Activated naive CD4-positive, alpha-beta T cell treated with anti-CD3 and anti-CD28 coated beads, Interleukin-2, amount 50 U/mL, for 24 hours (primary cell): Measurements from ENCODE around the gene SPARC.

Source experiments
- H3K27ac Mint-ChIP-seq: one replicate; pipeline ENCODE4 v1.8.0; 2021; ENCODE audit warnings: mild to moderate bottlenecking, mixed read lengths
- H3K27me3 Mint-ChIP-seq: one replicate; pipeline ENCODE4 v1.8.0; 2021; ENCODE audit warnings: mixed read lengths
- H3K36me3 Mint-ChIP-seq: one replicate; pipeline ENCODE4 v1.8.0; 2021; ENCODE audit warnings: mixed read lengths
- H3K4me1 Mint-ChIP-seq: one replicate; pipeline ENCODE4 v1.8.0; 2021; ENCODE audit warnings: mixed read lengths
- H3K4me3 Mint-ChIP-seq: one replicate; pipeline ENCODE4 v1.8.0; 2021; ENCODE audit warnings: mild to moderate bottlenecking, mixed read lengths
- H3K9me3 Mint-ChIP-seq: one replicate; pipeline ENCODE4 v1.8.0; 2021; ENCODE audit warnings: mixed read lengths

The SPARC gene

DNA sequence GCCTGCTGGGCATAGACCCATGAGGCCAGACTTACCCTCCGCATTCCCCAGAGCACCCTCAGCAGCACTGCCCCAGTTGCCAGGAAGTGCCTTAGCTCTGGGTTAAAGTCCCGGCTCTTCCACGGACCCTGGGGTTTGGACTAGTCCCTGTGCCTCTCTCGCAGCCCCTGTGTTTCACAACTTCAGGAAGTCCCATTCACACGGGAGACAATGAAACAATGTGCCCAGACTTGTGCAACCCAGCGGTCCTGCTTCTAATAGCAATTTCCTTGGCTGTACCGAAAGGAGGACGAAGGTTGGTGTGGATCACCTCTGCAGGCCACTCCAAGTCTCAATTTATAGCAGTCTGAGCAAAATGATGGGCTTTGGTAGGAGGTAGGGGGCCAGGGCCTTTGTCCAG, 53.8 kb downstream of the SPARC start:
- Mint-ChIP-seq H3K9me3 (no peaks in the 10 kb centered on the region), H3K27ac (no peak overlapping the region), H3K36me3 (no peaks in the 10 kb centered on the region), H3K4me1 (no peaks in the 10 kb centered on the region), H3K4me3 (no peak overlapping the region), H3K27me3 (peaks cover 3% of the 10 kb centered on the region)

DNA sequence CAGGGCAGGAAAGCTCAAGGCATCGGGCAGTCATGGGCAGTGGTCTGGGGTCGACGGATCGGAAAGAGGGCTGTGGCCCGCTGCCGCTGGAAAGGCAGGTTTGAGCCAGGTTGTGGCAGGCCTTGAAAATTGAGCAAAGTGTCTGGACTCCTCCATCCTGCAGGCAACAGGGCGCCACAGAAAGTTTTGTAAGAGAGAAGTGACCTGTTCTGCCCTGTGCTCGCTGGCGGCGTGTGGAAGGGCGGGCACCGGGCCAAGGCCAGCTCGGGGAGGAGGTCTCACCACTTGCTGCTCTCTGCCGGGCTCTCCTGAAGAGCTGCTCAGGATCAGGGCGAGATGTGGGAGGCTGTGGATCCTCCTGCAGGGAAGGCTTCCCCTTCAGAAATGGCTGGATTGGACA, 54.2 kb downstream of the SPARC start:
- Mint-ChIP-seq H3K4me3 (no peak overlapping the region), H3K36me3 (no peaks in the 10 kb centered on the region), H3K27me3 (peaks cover 3% of the 10 kb centered on the region), H3K9me3 (no peaks in the 10 kb centered on the region), H3K4me1 (no peaks in the 10 kb centered on the region), H3K27ac (no peak overlapping the region)

DNA sequence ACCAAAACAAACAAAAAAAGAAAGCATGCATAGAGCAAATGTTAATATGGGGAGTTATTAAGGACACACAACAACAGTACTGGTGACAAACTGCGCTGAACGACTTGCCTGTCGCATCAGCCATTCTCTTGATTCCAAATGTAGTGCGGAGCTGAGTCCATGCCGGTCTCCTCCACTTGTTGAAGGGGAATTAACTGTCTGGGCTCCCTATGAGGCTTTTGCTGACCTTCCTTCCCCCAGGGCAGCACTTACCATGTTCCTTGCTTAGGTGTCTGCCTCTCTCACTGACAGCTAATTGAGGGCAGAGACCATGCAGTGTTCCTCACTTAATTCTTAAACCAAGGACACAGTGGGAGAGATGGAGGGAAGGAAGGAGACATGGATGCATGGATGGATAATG, 54.8 kb downstream of the SPARC start:
- Mint-ChIP-seq H3K4me1 (no peaks in the 10 kb centered on the region), H3K4me3 (no peak overlapping the region), H3K27me3 (peaks cover 3% of the 10 kb centered on the region), H3K27ac (no peak overlapping the region), H3K36me3 (no peaks in the 10 kb centered on the region), H3K9me3 (no peaks in the 10 kb centered on the region)

DNA sequence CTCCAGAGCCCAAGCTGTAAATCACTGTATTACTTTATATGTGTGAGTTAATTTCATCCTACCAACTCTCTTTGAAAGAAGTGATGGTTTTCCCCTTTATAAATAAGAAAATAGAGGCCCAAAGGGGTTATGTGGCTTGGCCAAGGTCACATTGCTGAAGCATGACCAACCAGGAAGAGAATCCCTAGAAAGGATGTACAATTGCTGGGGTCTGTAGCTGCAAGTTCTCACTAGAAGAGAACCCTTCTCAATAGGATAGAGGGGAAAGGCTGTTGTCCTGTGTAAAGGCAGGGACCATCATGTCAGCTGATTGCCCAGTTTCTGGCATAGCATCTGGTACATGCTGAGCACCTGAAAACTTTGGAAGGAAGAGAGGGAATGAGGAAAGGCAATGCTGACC, 56.6 kb downstream of the SPARC start:
- Mint-ChIP-seq H3K36me3 (no peaks in the 10 kb centered on the region), H3K4me1 (no peaks in the 10 kb centered on the region), H3K27me3 (peaks cover 3% of the 10 kb centered on the region), H3K9me3 (no peaks in the 10 kb centered on the region), H3K4me3 (no peak overlapping the region), H3K27ac (no peak overlapping the region)

DNA sequence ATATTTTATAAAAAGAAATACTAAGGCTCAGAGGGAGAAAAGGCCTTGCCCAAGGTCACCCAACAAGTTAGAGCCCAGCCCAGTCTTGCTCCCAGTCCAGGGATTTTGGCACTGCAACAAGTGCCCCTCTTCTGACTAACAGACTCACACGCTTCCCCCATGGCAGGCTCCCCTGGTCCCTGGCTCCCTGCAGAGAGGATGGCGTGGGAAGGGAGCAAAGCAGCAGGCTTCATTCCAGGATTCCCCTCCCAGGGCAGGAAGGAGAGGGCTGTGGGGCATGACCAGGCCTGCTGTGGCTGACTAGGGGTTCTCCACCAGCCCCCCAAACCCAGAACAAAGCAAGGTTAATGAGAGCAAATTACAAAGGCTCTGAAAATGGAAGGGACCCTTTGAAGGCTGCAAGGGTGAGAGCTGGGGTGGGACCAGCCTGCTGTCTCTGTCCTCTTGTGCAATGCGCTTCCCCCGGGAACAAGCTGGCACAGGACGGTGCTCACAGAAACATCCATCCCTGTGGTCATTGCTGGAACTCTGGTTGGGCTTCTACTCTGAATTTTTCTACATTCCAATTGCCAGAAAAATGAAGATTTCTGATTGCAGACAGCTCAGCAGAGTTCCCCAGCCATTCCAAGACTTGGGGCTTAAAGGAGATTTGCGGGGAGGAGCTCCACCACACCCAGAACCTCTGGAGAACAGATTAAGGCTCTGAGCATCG, 58.4 kb downstream of the SPARC start:
- no peaks in the 10 kb centered on the region for H3K9me3 Mint-ChIP-seq
- peaks cover 3% of the 10 kb centered on the region for H3K27me3 Mint-ChIP-seq
- H3K36me3 Mint-ChIP-seq = no peaks in the 10 kb centered on the region
- H3K4me3 Mint-ChIP-seq = no peak overlapping the region
- H3K27ac Mint-ChIP-seq = no peak overlapping the region
- no peaks in the 10 kb centered on the region for H3K4me1 Mint-ChIP-seq

DNA sequence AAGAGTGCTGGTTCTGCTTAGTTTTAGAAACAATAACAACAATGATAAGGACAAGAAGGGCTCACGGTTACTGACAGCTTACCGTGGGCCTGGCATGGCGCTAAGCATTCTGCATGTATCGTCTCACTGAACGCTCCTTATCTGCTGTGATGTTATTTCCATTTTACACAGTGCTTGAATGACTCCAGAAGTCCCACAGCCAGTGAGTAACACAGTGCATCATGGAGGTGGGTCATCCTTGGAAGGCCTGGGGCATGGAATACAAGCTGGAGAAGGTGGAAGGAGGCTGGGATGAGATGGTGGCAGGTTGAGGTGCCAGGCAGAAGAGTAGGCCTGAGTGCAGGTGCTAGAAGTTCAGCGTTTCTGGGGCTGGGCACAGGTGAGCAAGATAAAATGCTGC, 59.1 kb downstream of the SPARC start:
- no peaks in the 10 kb centered on the region for H3K9me3 Mint-ChIP-seq
- no peak overlapping the region for H3K4me3 Mint-ChIP-seq
- H3K4me1 Mint-ChIP-seq = no peaks in the 10 kb centered on the region
- peaks cover 3% of the 10 kb centered on the region for H3K27me3 Mint-ChIP-seq
- H3K27ac Mint-ChIP-seq = peak overlapping the region; percentile 68
- no peaks in the 10 kb centered on the region for H3K36me3 Mint-ChIP-seq

DNA sequence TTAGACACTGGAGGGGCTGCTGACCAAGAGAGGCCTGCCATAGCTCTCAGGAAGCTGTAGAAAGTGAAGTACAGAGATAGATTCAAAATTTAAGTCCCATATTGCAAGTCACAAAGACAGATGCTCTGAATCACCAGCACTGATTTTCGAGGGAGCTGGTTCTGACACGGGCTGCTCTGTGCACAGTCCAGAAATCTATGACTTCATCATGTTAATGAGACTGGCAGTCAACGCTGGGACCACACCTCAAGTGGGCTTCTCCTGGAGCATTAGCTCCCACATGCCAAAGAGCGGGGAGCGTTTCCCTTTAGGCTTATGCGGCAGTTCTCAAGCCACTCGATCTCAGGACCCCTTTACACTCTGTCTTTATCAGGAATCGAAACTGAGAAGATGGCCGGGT, 61.4 kb downstream of the SPARC start:
- no peak overlapping the region for H3K27ac Mint-ChIP-seq
- H3K4me3 Mint-ChIP-seq = no peak overlapping the region
- no peaks in the 10 kb centered on the region for H3K9me3 Mint-ChIP-seq
- H3K27me3 Mint-ChIP-seq = no peaks in the 10 kb centered on the region
- H3K4me1 Mint-ChIP-seq = no peaks in the 10 kb centered on the region
- H3K36me3 Mint-ChIP-seq = no peaks in the 10 kb centered on the region

DNA sequence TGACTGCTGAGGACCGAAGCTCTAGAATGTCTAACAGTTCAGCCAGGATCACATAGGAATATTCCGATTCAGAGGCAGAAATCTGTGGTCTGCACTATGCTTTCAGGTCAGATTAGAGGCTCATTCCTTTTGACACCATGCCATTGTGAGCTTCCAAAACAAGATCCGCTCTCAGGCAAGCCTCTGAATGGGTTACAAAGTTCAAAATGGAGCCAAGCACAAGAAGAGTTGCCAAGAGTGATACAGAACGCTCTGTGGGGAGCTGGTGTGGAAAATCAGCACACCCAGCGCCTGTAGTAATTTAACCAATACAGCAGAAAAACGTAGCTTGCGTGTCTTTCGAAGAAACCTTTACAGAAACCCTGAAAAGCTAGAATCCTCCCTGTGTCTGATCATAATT, 62.2 kb downstream of the SPARC start:
- H3K9me3 Mint-ChIP-seq = no peaks in the 10 kb centered on the region
- no peaks in the 10 kb centered on the region for H3K27me3 Mint-ChIP-seq
- no peak overlapping the region for H3K4me3 Mint-ChIP-seq
- no peak overlapping the region for H3K27ac Mint-ChIP-seq
- no peaks in the 10 kb centered on the region for H3K4me1 Mint-ChIP-seq
- H3K36me3 Mint-ChIP-seq = no peaks in the 10 kb centered on the region

DNA sequence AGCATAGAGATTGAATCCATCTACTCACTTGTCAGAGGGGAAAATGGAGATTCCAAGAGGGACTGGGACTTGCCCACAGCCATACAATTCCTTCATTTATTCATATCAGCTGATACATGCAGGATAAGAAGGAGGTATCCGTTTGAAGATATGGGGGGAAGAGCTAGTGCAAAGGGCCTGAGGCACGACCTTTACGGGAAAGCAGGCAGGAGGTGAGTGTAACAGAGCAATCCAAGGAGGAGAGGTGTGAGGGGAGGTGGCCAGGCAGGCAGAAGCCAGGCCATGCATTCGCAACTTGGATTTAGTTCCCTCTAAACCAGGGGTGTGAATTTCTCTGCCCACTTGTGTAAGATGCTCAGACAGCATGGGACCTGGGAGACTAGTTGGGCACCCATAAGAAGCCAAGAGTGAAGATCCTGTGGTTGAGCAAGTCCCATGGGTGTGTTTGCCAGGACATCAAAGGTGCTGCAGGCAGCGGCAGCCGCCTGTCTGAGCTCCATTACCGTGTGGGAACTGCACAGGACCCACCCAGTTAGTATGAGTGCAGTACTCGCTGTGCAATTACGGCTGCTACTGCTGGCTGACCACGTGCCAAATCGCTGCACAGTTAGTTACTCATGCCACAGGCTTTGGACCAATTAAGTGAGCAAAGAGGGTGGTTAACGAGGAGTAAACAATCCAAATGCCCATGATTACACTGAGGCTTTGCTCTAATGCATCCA, 64.2 kb downstream of the SPARC start:
- Mint-ChIP-seq H3K9me3 (no peaks in the 10 kb centered on the region), H3K36me3 (no peaks in the 10 kb centered on the region), H3K4me3 (no peak overlapping the region), H3K27me3 (no peaks in the 10 kb centered on the region), H3K4me1 (no peaks in the 10 kb centered on the region), H3K27ac (no peak overlapping the region)

DNA sequence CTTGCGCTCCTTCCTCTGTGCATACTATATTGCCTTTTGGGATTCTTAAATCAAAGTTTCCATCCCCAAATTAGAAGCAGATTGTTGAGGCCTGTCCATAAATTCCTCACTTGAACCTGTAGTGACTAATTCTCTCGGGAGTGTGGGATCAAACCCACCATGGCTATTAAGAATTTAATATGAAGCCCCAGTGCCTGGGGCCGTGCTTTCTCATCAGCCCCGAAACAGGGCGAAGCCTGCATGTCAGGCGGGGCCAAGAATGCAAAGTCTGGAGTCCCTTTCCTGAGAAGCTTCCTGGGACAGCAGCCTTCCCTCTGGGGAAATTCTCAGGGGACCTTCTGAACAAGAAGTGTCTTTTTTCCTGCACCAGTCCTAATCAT, 66.3 kb downstream of the SPARC start:
- H3K27ac Mint-ChIP-seq = no peak overlapping the region
- no peak overlapping the region for H3K4me3 Mint-ChIP-seq
- peaks cover 13% of the 10 kb centered on the region for H3K4me1 Mint-ChIP-seq
- no peaks in the 10 kb centered on the region for H3K27me3 Mint-ChIP-seq
- no peaks in the 10 kb centered on the region for H3K36me3 Mint-ChIP-seq
- H3K9me3 Mint-ChIP-seq = no peaks in the 10 kb centered on the region

DNA sequence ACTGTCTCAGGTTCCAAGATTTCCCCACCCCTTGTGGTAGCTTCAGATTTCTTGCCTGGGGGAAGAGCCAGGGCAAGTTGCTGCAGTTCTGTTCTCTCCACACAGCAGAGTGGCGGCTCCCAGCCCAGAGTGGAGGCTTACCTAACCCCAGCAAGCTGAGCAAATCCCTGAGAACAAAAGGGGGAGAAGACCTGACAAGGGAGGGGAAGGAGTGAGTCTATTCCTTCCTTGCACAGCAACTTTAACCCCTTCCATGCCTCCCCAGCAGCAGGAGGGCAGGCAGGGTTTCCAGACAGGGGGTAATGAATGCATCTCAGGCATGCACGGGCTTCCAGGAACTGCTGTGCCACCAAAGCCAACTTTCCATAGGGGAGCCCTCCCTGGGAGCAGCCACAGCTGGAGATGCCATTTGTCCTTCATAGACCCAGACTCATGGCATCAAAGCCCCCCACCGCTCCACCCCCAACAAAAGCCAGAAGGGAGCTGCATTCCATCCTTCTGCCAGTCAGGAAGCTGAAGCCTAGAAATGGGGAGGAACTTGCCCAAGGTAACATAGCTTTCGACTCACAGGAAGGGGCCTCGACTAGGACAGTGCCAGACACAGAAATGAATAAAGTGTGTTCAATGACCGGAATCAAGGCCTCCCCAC, 66.8 kb downstream of the SPARC start:
- H3K27me3 Mint-ChIP-seq = no peaks in the 10 kb centered on the region
- no peak overlapping the region for H3K27ac Mint-ChIP-seq
- H3K4me3 Mint-ChIP-seq = no peak overlapping the region
- peaks cover 18% of the 10 kb centered on the region for H3K4me1 Mint-ChIP-seq
- H3K36me3 Mint-ChIP-seq = no peaks in the 10 kb centered on the region
- H3K9me3 Mint-ChIP-seq = no peaks in the 10 kb centered on the region

DNA sequence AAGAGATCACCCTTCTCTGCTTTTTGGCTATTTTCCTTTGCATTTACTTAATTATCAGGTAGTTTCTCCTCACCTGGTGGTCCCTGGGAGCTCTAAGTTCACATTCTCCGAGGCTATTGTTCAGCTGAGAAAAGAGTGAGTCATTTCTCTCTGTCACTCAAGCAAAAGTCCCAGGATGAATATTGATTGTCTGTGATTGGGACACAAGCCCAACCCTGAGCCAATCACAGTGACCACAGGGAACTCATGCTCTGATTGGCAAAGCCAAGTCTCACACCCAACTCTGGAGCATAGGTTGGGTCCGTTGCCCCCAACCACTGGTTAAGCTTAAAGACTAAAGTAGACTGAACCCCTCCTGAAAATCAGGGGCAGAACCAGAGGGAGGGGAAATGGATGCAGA, 67.8 kb downstream of the SPARC start:
- Mint-ChIP-seq H3K27me3 (no peaks in the 10 kb centered on the region), H3K36me3 (no peaks in the 10 kb centered on the region), H3K4me1 (peaks cover 28% of the 10 kb centered on the region), H3K4me3 (no peak overlapping the region), H3K27ac (no peak overlapping the region), H3K9me3 (no peaks in the 10 kb centered on the region)

DNA sequence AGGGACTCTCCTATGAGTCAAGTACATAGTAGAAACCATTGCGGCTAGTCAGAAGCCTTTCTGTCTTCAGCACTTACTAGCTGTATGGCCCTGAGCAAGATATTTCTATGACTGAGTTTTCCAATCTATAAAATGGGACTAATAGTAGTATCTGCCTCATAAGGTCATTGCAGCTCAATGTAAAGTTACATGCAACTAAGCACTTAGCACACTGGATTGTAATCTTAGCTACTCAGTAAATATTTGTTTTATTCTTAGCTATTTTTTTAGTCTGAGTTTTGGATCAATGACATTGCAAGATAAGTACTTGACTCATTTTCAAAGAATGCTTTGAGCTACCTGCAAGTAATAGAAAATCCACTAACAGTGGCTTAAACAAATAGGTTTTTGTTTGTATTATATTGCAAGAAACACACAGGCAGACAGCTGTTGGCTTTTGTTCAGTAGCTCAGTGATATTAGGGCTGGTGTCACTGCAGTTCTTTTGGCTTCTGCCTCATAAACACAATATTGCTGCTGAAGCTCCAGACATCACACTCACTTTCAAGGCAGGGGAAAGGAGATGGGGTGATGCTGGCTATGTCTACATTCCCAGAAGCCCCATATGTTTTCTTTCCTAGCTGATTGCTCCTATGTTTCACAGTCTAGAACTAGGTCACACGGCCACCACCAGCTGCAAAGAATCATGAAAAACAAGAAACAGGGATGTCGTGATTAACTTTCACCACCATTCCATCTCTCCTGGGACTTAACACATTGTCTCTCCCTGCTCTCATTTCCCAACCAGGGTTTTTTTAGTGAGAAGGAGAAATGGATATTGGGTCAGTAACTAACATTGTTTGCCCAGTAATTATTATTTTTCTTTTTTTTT, 68.6 kb downstream of the SPARC start:
- Mint-ChIP-seq H3K4me3 (no peak overlapping the region), H3K27me3 (no peaks in the 10 kb centered on the region), H3K9me3 (no peaks in the 10 kb centered on the region), H3K27ac (no peak overlapping the region), H3K4me1 (peaks cover 36% of the 10 kb centered on the region), H3K36me3 (no peaks in the 10 kb centered on the region)

DNA sequence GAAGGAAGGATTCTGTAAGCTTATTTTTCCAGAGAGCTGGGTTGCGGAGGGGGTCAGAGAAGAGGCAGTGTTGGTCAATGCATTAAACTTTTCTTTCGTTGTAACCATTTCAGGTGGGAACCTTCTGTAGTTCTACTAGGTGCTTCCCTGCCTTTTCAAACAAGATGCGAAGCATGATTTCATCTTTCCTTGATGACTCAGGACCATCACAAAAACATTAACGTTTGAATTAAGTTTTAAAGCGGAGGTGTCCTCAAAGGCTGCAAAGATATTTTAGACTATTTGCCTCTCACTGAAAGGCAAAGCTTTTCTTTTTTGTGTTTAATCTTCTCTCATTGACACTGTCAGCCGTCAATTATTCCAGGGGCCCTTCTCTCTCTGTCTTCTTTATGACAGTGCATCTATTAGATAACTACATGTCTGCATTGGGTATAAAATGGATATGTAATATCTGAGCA, 69.3 kb downstream of the SPARC start:
- H3K4me1 Mint-ChIP-seq = peaks cover 40% of the 10 kb centered on the region
- H3K27me3 Mint-ChIP-seq = no peaks in the 10 kb centered on the region
- H3K9me3 Mint-ChIP-seq = no peaks in the 10 kb centered on the region
- no peak overlapping the region for H3K27ac Mint-ChIP-seq
- no peak overlapping the region for H3K4me3 Mint-ChIP-seq
- no peaks in the 10 kb centered on the region for H3K36me3 Mint-ChIP-seq

DNA sequence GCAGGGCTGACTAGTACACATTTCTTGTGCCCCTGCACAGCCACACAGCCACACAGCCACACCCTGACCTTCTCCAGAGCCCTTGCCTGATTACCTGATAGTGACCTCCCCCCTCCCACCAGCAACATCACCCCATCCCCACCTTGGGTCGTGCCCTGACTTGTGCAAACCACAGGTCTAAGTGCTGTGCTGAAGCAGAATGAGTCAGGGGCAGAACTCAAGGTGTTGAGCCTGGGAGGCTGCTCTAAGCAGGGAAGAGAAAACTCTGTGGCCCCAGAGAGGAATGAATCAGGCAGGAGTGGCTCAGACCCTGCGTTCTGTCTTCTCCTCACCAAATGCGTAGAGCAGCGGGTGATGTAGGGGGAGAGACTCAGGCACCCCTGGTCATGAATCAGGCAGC, 71.3 kb downstream of the SPARC start:
- no peak overlapping the region for H3K4me3 Mint-ChIP-seq
- peaks cover 53% of the 10 kb centered on the region for H3K4me1 Mint-ChIP-seq
- peak overlapping the region; percentile 43 for H3K27ac Mint-ChIP-seq
- H3K9me3 Mint-ChIP-seq = no peaks in the 10 kb centered on the region
- H3K27me3 Mint-ChIP-seq = no peaks in the 10 kb centered on the region
- no peaks in the 10 kb centered on the region for H3K36me3 Mint-ChIP-seq
